Measurements from ENCODE around the gene RAB40AL. TPM values are rescaled to one million over a fixed set of nuclear protein-coding genes. Genes with fewer than 3 reads are reported as not detected.
"Not testable (repeated sequence)": the region's sequence is repeated elsewhere in the genome, so short reads cannot be mapped to it uniquely, and the experiment has no call there.

The RAB40AL gene, protein sequence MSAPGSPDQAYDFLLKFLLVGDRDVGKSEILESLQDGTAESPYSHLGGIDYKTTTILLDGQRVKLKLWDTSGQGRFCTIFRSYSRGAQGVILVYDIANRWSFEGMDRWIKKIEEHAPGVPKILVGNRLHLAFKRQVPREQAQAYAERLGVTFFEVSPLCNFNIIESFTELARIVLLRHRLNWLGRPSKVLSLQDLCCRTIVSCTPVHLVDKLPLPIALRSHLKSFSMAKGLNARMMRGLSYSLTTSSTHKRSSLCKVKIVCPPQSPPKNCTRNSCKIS
- total RNA-seq, result not detected

DNA sequence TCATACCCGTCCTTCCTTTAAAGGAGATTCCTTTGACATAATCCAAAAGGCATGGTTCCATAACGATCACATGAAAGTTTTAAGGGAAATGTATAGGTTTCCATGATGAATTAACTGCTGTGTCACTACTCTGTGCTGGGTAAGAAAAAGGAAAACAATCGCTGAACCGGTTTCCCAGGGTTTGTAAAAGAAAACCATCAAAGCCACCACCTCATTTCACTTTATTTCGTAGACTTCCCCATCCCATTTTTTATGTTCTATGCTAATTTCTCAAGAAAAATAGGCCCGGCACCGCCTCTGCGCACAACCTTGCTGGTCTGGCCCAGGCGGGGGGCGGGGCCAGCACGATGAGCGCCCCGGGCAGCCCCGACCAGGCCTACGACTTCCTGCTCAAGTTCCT, at the start of gene RAB40AL:
RAB40AL (plus strand) TSS at position 301 of the 400 bp plus-strand sequence; CDS start at position 348, 47 bp downstream.
- H3K4me3 ChIP-seq; H3K4me1 ChIP-seq; H3K27me3 ChIP-seq; H3K27ac ChIP-seq; intact Hi-C loops (cut with DNase I); DNase-seq (ENCODE audit: low spot score in 2 of 2); H3K9me3 ChIP-seq; H3K36me3 ChIP-seq: not testable (repeated sequence)

GRCh38 chrX:102887687-102888086, 49.4 kb upstream of the RAB40AL start:
- Histone ChIP-seq H3K4me3 (no peak overlapping the region), H3K36me3 (no peaks in the 10 kb centered on the region), H3K27ac (no peak overlapping the region), H3K27me3 (no peaks in the 10 kb centered on the region), H3K4me1 (no peaks in the 10 kb centered on the region), H3K9me3 (no peaks in the 10 kb centered on the region)
- TF ChIP-seq, protein P1, sequence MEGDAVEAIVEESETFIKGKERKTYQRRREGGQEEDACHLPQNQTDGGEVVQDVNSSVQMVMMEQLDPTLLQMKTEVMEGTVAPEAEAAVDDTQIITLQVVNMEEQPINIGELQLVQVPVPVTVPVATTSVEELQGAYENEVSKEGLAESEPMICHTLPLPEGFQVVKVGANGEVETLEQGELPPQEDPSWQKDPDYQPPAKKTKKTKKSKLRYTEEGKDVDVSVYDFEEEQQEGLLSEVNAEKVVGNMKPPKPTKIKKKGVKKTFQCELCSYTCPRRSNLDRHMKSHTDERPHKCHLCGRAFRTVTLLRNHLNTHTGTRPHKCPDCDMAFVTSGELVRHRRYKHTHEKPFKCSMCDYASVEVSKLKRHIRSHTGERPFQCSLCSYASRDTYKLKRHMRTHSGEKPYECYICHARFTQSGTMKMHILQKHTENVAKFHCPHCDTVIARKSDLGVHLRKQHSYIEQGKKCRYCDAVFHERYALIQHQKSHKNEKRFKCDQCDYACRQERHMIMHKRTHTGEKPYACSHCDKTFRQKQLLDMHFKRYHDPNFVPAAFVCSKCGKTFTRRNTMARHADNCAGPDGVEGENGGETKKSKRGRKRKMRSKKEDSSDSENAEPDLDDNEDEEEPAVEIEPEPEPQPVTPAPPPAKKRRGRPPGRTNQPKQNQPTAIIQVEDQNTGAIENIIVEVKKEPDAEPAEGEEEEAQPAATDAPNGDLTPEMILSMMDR (IDR thresholded peaks at IDR 0.05), result no peak
- intact Hi-C loops (cut with DNase I), result no loop called here
- no peak for DNase-seq (ENCODE audit: low spot score in 2 of 2)

DNA sequence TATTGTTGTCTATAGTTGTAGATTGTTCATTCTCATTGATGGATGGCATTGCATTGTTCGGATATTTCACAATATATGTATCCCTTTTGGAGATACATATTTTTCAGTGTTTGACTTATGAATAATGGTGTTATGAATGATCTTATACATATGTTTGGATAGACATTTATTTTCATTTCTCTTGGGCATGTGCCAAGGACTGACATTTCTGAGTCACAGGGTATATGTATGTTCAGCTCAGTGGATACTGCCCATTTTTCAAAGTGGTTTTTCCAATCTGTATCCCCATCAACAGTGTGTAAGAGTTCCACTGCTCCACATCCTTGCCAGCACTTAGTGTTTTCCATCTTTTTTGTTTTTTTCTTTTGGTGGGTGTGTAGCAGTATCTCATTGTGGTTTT, 45.0 kb upstream of the RAB40AL start:
- Histone ChIP-seq H3K27me3 (no peaks in the 10 kb centered on the region), H3K4me3 (no peak overlapping the region), H3K27ac (no peak overlapping the region), H3K9me3 (no peaks in the 10 kb centered on the region), H3K4me1 (no peaks in the 10 kb centered on the region), H3K36me3 (no peaks in the 10 kb centered on the region)
- no peak for DNase-seq (ENCODE audit: low spot score in 2 of 2)
- TF ChIP-seq, protein P1 (IDR thresholded peaks at IDR 0.05), result no peak
- intact Hi-C loops (cut with DNase I), result no loop called here

- intact Hi-C loops (cut with DNase I), result no loop called here
- Histone ChIP-seq H3K27ac (no peak overlapping the region), H3K4me1 (no peaks in the 10 kb centered on the region), H3K9me3 (no peaks in the 10 kb centered on the region), H3K4me3 (no peak overlapping the region), H3K27me3 (no peaks in the 10 kb centered on the region), H3K36me3 (peaks cover 0 to 2% of the 10 kb centered on the region in 2 donors)
- TF ChIP-seq, protein P1 (IDR thresholded peaks at IDR 0.05), result peak; percentile 23 to 59 (median 58)
- peak in 1 of 2 donors; percentile 83 for DNase-seq (ENCODE audit: low spot score in 2 of 2)
These were observed 36.8 kb upstream of the RAB40AL start for GRCh38 chrX:102899940-102900916.

DNA sequence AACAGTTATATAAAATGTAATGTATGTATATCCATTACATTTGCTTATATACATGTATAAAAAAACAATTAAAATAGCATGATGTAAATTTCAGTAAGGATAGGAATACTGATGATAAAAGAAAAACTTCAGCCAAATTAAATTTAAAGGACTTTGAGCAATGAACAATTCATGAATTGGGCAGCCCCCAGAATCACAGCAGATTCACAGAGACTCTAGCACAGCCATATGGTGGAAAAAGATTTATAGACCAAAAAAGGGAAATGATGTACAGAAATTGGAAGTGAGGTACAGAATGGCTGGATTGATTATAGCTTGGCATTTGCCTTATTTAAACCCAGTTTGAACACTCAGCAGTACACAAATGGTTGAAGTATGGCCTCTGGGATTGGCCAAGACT, 34.7 kb upstream of the RAB40AL start:
- no peaks in the 10 kb centered on the region for H3K4me1 ChIP-seq
- intact Hi-C loops (cut with DNase I), result no loop called here
- H3K27me3 ChIP-seq, result no peaks in the 10 kb centered on the region
- DNase-seq (ENCODE audit: low spot score in 2 of 2), result no peak
- H3K4me3 ChIP-seq, result no peak overlapping the region
- peaks cover 0 to 2% of the 10 kb centered on the region in 2 donors for H3K36me3 ChIP-seq
- no peaks in the 10 kb centered on the region for H3K9me3 ChIP-seq
- TF ChIP-seq, protein P1 (IDR thresholded peaks at IDR 0.05), result no peak
- no peak overlapping the region for H3K27ac ChIP-seq

Data from ascending aorta (tissue), 2 donors.